Purkinje cell (primary cell): Measurements from ENCODE around the gene HPSE. TPM values are rescaled to one million over a fixed set of nuclear protein-coding genes. Genes with fewer than 3 reads are reported as not detected.

Experiments
- polyA plus RNA-seq: library from polyadenylated mRNA; unstranded; fragments of >200 nt; fragmentation: Nextera tagmentation; gene quantifications from 2 replicates; pipeline ENCODE4 v1.2.1, GENCODE V29; 2014

Gene HPSE
- polyA plus RNA-seq = 12.2 and 22.2 TPM in 2 replicates

DNA sequence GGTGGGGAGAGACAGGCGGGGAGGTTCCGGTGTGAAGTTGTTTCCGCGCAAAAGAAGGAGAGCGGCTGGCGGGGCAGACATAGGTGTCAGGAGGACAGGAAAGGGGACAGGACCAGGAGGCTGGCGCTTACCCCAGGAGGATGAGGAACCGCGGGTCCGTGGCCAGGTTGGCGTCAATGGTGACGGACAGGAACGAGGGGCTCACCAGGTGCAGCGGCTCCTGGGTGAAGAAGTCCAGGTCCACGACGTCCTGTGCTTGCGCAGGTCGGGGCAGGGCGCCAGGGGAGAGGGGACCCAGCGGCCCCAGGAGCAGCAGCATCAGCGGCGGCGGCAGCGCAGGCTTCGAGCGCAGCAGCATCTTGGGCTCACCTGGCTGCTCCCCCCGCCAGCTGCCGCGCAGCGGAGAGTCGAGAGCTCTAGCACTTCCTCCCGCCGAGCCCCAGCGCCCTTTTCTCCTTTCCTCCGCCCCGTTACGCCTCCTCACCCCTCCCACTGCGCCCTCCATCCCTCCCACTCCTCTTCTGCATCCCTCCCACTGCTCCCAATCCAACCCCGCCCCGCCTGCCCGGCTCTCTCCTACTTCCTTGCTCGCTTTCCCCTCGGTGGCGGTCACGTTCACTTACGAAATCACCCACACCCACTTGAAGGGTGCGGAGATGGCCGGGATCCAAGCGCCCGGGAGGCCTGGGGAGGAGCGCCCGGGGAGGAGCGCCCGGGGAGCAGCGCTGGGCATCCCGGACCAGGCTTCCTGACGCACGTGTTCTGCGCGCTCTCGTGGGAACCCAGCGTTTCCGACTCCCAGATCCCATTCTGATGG is at the start of gene HPSE:
Gene HPSE (minus strand): TSS at position 424 of the 817 bp plus-strand sequence. CDS start 66 bp downstream, at position 358.

GRCh38 chr4:83284193-83285054 is 50.2 kb downstream of the HPSE start, which contains the start of gene COQ2:
TSS of gene COQ2 (minus strand) at chr4:83284798. CDS start at chr4:83284764, 34 bp downstream.

Other genes starting within 250 kb of the HPSE start
- gene PLAC8, start 220.1 kb downstream of the HPSE start, polyA plus RNA-seq = 1.6 TPM in 1 of 2 replicates, not detected in the other
- gene COQ2, start 50.0 kb downstream of the HPSE start, polyA plus RNA-seq = 13.2 and 22.9 TPM in 2 replicates
- 10.0 and 10.5 TPM in 2 replicates for gene HELQ, start 121.0 kb upstream of the HPSE start, polyA plus RNA-seq
- gene MRPS18C, start 121.2 kb upstream of the HPSE start, polyA plus RNA-seq = 405 and 429 TPM in 2 replicates
- 0.71 and 4.9 TPM in 2 replicates for gene ABRAXAS1, start 150.3 kb upstream of the HPSE start, polyA plus RNA-seq
- 9.3 and 15.3 TPM in 2 replicates for gene GPAT3, start 201.3 kb upstream of the HPSE start, polyA plus RNA-seq